Stimulated activated CD4-positive, alpha-beta T cell treated with anti-CD3 and anti-CD28 coated beads, TNF-alpha, amount 100 ng/mL, for 24 hours (primary cell): Measurements from ENCODE around the gene MGME1.

Experiments used
- DNase-seq, 3 experiments: peaks; one replicate each; pipeline ENCODE4 v3.0.0-alpha.2; 2020; ENCODE audit warnings: low read depth in 3 of 3

Gene MGME1, protein sequence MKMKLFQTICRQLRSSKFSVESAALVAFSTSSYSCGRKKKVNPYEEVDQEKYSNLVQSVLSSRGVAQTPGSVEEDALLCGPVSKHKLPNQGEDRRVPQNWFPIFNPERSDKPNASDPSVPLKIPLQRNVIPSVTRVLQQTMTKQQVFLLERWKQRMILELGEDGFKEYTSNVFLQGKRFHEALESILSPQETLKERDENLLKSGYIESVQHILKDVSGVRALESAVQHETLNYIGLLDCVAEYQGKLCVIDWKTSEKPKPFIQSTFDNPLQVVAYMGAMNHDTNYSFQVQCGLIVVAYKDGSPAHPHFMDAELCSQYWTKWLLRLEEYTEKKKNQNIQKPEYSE

GRCh38 chr20:17968366-17969277 is at the start of gene MGME1, which contains the start of gene SNX5:
MGME1 (plus strand) TSS chr20:17969018; CDS start chr20:17969860, 842 bp downstream.
SNX5 (minus strand) TSS chr20:17968794; CDS start chr20:17968425, 369 bp downstream.
- peak; percentile 99 for DNase-seq

DNA sequence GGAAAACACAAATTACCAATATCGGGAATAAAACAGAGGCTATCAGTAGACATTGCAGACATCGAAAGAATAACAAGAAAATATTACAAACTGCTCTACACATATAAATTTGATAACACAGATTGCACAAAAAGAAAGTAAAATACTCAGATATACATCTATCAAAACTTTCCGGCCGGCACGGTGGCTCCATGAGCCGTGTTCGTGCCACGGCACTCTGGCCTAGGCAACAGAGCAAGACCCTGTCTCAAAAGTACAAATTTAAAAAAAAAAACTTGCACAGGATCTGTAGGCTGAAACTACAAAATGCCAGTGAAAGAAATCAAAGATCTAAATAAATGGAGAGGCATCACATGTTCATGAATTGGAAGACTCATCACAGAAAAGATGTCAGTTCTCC is 49.7 kb upstream of the MGME1 start:
- no peak for DNase-seq

DNA sequence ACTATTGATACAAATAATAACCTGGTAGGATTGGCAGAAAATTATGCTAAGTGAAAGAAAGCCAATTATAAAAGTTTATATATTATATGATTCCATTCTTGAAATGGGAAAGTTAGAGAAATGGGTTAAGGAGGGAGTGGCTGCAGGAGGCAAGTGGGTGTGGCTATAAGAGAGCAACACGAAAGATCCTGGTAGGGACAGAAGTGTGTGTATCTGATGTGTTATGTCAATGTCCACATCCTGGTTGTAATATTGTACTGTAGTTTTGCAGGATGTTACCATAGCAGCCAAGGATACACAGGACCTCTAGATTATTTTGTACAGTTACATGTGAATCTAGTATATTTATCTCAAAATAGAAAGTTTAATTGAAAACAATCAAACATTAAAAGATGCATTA is 47.0 kb upstream of the MGME1 start:
- no peak for DNase-seq

- no peak for DNase-seq
Measured at GRCh38 chr20:17925141-17925939, 43.5 kb upstream of the MGME1 start.

- no peak for DNase-seq
Measured at GRCh38 chr20:17925940-17926300, 42.9 kb upstream of the MGME1 start.

DNA sequence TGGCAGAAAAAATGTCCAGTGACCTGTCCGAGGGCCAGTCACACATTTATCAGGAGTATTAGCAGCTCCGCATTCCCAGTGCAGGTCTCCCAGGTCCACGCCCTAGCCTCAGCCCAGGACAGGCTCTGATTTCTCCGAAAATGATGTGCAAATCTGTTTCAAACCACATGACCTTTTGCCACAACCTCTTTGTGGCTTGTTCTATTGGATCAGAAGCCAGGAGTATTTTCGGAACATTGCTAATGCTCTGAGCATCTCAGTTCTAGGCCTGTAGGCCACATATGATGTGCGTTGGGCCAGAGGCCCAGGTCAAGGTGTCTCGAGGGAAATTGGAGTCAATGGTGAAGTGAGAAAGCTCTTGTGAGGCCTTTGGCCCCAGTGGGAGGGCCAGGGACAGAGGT is 40.6 kb upstream of the MGME1 start:
- DNase-seq, result no peak

GRCh38 chr20:17928633-17929311 is 40.0 kb upstream of the MGME1 start:
- DNase-seq, result no peak

DNA sequence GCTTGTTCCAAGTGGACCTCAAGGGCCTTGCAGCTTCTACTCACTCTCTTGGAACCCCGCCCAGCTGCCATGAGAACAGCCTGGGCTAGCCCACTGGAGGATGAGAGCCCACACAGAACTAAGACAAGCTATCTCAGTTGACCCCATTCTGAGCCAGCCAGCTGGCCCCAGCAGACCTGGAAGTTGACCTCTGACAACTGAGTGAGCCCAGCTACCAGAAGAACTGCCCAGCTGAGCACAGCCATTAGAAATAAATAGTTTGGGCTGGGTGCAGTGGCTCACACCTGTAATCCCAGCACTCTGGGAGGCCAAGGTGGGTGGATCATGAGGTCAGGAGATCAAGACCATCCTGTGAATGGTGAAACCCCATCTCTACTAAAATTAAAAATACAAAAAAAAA is 37.3 kb upstream of the MGME1 start:
- no peak for DNase-seq

DNA sequence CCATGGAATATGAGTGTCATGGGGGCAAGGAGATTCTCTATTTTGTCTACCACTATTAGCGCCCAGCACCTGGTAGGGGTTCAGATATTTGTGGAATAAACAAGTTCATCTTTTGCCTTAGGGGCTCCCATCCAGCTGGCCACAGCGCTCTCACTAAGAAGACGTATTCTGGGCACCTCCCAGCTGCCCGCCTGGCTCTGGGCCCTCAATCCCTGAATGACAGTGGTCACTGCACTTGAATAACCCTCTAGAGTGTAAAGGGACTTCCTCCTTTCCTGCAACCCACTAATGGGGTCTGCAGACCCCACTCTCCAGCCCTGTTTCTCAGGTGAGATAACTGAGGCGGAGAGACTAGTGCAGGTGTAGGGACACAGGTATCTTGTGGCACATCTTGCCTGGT is 36.4 kb upstream of the MGME1 start:
- no peak for DNase-seq

DNA sequence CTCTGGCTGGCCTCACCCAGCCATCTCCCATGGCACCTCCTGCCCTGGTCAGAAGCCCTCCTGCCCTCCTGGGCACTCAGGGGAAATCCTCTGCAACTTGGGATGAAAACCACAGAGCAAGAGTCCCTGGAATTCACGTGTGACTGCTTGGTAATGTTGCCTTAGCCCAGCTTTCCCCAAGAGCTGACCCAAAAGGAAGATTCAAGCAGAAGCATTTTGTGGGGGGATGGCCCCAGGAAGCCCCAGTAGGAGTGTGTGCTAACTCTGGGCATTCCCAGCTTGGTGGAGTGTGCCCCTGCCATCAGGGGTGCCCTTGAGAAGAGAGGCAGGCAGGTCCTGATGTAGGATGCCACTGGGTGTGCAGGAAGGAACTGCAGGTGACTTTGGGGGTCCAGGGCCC is 35.7 kb upstream of the MGME1 start:
- no peak for DNase-seq

GRCh38 chr20:17933711-17934110 is 35.1 kb upstream of the MGME1 start:
- no peak for DNase-seq

- no peak for DNase-seq
Measured at GRCh38 chr20:17934141-17934862, 34.5 kb upstream of the MGME1 start.

- no peak for DNase-seq
Measured at GRCh38 chr20:17935186-17935585, 33.6 kb upstream of the MGME1 start.

- no peak for DNase-seq
Measured at GRCh38 chr20:17935761-17936160, 33.1 kb upstream of the MGME1 start.

GRCh38 chr20:17936286-17936760 is 32.5 kb upstream of the MGME1 start:
- DNase-seq, result no peak

DNA sequence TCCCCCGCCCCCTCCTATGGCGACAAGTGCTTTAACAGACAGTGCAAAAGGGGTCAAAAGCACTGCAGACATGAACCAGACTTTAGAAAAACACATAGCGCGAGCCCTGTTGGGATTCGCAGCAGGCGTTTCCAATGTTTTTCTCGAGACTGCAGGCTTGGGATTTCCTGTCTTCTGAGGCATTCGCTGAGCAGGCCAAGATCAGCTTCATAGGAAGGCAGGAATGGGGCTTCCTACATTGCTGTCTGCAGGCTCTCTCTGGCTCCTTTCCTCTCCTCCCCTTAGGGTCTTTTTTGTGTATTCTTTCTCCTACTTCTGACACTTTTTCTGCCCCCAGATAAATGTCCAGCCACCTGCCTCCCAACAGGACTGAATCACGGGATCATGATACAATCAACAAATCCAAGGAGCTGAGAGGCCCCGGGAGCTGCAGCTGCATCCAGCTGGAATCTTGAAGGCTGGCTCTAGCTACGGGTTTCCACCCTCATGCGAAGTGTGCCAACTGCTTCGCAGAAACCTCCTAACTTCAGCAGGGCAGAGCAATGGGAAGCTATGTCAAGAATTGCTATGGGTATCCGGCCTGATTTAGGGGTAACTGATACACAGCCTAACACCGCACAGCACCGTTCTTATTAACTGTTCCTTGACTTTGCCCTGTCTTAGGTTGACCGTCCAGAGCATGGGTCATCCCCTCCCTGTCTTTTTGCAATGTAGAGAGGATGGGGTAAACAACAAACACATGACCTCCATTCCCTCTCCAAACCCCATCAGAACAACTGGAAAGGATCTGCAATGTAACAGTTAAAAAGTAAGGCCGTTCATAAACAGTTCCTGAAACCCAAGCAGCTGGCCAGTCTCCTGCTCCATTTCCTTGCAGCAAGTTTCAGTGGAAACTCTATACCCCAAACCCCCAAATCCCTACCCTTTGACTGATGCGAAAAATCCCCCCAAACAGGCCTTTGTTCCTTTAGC is 31.8 kb upstream of the MGME1 start:
- no peak for DNase-seq

DNA sequence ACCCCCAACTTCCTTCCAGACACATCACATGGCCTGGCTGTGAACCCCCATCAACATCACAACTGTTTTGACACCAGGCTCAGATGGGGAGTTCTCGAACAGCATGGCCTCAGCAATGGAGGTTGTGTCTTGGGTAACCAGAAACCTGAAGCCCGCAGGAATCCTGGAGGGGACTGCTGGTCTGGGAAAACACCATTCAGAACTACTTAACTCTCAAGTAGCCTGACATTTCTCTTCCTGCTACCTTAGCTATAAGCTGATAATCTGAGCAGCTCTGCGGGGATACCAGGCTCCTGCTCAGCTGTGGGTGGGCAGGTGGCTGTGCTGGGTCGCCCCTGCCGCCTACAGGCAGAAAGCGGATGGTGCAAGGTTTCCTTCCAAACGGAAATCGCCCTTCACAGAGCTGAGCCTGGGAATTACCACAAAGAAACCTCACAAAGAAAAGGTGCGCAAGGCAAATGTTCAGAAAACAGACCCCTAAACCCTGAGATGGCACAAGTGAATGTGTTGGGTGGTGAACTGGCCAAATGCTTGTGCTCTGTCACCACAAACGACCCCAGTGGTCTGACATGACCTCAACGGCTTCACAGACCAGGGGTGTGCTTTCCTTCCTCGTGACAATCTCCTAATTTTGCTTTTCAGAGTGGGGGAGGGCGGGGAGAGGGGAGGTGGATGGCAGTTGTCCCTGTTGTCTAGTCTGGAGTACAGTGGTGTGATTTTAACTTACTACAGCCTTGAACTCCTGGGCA is 29.8 kb upstream of the MGME1 start:
- DNase-seq, result peak; percentile 14 to 53 (median 29)

GRCh38 chr20:17939622-17940223 is 29.1 kb upstream of the MGME1 start:
- no peak for DNase-seq
